Measurements from ENCODE around the gene NENF.
A peak's percentile ranks its signal among the peaks of the same experiment; 100 is the strongest.

Gene NENF

DNA sequence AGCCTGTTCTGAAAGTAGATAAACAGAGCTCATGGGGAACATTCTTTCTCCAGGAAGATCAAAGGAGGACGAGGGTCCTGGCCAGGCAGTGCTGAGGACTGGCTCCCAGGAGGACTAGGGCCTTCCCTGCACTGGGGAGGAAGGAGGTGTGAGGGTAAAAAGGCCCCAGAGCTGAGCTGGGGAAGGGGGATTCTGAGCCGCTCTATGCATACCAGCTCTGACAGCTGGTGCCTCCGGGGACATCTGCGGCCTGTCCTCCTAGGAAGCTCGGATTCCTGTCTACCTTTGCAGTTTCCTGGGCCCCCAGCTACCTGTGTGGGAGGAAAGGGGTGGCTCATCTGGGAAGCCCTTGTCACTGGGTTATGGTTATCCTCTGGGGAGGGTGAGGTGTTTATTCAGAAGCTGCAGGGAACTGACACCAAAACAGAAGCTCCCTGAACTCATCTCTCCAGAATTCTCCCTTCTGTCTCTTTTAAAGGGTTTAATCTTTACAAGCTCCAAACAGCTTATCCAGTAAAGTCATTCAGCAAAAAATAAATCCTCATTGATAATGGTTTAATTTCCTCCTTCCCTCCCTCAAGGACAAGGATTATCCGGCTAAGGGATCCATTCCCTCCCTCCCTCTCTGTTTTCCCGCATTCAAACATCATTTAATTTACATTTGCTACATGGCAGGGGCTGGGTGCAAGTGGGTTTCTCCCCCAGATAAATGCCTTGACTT, 31.0 kb downstream of the NENF start:
- Mint-ChIP-seq H3K4me1 (peaks cover 24% of the 10 kb centered on the region), H3K36me3 (ENCODE audit: low read depth) (no peaks in the 10 kb centered on the region)

DNA sequence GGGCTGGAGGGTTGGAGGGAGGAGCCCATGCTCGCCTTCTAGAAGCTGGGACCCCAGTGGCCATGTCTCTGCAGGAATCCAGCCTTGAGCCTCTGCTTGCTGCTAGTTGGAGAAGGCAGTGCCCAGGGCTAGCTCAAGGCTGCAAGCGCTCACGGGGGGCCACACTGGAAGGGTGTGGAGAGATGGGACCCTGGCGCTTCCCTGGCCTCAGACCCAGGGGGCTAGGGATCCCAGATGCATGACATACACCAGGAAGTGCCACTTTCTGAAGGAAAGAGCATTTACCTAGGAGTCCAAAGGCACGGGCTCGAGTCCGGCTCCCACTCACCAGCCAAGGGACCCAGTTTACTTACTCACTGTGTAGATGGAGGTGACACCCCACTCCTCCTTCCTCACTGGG, 32.6 kb downstream of the NENF start:
- H3K36me3 Mint-ChIP-seq (ENCODE audit: low read depth) = no peaks in the 10 kb centered on the region
- no peak overlapping the region for H3K4me3 Mint-ChIP-seq
- TF ChIP-seq, protein P1, sequence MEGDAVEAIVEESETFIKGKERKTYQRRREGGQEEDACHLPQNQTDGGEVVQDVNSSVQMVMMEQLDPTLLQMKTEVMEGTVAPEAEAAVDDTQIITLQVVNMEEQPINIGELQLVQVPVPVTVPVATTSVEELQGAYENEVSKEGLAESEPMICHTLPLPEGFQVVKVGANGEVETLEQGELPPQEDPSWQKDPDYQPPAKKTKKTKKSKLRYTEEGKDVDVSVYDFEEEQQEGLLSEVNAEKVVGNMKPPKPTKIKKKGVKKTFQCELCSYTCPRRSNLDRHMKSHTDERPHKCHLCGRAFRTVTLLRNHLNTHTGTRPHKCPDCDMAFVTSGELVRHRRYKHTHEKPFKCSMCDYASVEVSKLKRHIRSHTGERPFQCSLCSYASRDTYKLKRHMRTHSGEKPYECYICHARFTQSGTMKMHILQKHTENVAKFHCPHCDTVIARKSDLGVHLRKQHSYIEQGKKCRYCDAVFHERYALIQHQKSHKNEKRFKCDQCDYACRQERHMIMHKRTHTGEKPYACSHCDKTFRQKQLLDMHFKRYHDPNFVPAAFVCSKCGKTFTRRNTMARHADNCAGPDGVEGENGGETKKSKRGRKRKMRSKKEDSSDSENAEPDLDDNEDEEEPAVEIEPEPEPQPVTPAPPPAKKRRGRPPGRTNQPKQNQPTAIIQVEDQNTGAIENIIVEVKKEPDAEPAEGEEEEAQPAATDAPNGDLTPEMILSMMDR (IDR thresholded peaks at IDR 0.05; ENCODE audit: unreplicated experiment in 3 of 3) = no peak
- no peak overlapping the region for H3K27ac Mint-ChIP-seq
- H3K4me1 Mint-ChIP-seq = peaks cover 31% of the 10 kb centered on the region
- no peaks in the 10 kb centered on the region for H3K9me3 Mint-ChIP-seq
- H3K27me3 Mint-ChIP-seq (ENCODE audit: low read depth) = peaks cover 9% of the 10 kb centered on the region

More for the DNA sequence above, 31.0 kb downstream of the NENF start:
- Mint-ChIP-seq H3K4me3 (no peak overlapping the region), H3K27ac (no peak overlapping the region), H3K9me3 (no peaks in the 10 kb centered on the region), H3K27me3 (ENCODE audit: low read depth) (peaks cover 9% of the 10 kb centered on the region)
- TF ChIP-seq, protein P1 (IDR thresholded peaks at IDR 0.05; ENCODE audit: unreplicated experiment in 3 of 3) = no peak

DNA sequence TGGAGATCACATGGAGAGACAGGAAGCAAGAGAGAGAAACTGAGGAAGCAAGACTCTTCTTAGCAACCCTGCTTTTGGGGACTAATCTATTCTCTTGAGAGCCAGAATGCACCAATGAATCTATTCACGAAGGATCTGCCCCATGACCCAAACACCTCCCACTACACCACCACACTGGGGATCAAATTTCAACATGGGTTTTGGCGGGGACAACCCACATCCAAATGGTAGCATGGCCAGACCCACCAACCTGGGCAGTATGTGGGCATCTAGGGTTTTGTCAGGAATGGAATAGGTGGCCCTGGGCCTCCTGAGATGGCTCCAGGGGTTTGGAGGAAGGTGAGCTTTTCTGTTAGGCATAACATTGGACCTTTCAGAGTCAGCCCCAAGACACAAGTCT, 33.7 kb downstream of the NENF start:
- Mint-ChIP-seq H3K9me3 (no peaks in the 10 kb centered on the region), H3K27me3 (ENCODE audit: low read depth) (peaks cover 9% of the 10 kb centered on the region), H3K36me3 (ENCODE audit: low read depth) (no peaks in the 10 kb centered on the region), H3K4me1 (peaks cover 32% of the 10 kb centered on the region), H3K4me3 (no peak overlapping the region), H3K27ac (peak overlapping the region in 1 of 3 experiments; percentile 74)
- TF ChIP-seq, protein P1 (IDR thresholded peaks at IDR 0.05; ENCODE audit: unreplicated experiment in 3 of 3) = no peak

DNA sequence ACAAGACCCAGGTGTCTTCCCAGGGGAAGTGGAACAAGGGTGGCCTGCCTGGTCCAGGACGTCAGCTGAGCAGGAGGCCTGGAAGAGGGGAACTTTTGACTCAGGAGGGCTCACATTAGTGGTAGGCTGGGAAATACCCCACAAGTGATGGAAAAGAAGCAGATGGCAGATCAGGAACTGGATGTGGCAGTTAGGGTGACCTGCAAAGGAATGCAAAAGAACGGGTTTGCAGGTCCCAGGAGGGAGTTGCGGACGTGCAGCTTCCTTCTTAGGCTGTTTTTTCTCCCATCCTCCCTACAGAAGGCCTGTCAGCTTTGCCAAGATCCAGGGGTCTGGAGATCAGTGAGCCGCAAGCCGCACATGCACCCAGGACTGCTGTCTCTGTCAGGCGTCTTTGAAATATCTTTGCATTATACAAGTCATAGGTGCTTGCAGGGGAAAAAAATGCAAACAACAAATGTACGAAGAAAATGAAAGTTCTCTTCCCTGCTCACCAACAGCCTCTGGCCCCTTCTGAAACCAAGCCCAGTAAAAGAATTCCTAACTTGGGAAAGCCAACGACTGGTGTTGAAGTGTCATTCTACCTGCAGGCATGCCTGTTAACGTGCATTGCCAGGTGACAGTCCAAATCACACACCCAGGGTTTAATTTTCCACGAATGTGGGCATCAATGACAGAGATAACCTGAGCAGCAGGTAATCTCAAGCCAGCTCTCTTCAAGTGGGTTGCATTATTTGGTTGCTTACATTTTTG, 34.4 kb downstream of the NENF start:
- H3K27ac Mint-ChIP-seq = peak overlapping the region in 1 of 3 experiments; percentile 74
- H3K4me3 Mint-ChIP-seq = no peak overlapping the region
- H3K9me3 Mint-ChIP-seq = no peaks in the 10 kb centered on the region
- peaks cover 32% of the 10 kb centered on the region for H3K4me1 Mint-ChIP-seq
- TF ChIP-seq, protein P1 (IDR thresholded peaks at IDR 0.05; ENCODE audit: unreplicated experiment in 3 of 3) = no peak
- H3K27me3 Mint-ChIP-seq (ENCODE audit: low read depth) = peaks cover 9% of the 10 kb centered on the region
- H3K36me3 Mint-ChIP-seq (ENCODE audit: low read depth) = no peaks in the 10 kb centered on the region

DNA sequence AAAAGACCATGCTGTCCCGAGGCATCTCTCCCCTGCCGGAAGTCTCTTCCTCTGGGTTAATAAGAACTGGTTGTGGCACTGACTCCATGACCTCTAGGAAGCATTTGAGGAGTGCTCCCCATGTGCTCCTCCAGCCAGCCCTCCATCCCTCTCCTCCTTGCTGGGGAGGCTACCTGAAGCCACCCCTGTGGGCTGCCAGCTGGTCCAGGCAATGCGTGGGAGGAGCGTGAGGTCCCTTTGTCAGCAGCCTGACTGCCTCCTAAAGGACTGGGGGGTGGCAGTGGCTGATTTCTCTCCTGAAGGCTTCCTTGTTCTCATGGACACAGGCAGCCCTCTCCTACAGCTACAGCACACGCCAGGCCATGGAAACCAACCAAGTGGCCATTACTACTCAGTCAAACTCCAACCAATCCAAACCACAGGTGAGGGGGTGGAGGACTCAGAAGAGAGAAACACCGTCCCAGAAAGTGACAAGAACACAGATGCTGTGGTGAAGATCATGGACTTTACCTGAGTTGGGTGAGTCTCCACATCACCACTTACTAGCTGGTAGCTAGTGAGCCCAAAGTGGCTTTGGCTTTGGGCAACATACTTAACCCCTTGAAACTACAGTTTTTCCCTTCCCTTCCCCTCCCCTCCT, 35.2 kb downstream of the NENF start:
- TF ChIP-seq, protein P1 (IDR thresholded peaks at IDR 0.05; ENCODE audit: unreplicated experiment in 3 of 3) = no peak
- peaks cover 32% of the 10 kb centered on the region for H3K4me1 Mint-ChIP-seq
- peak overlapping the region in 1 of 3 experiments; percentile 11 for H3K4me3 Mint-ChIP-seq
- no peaks in the 10 kb centered on the region for H3K9me3 Mint-ChIP-seq
- H3K36me3 Mint-ChIP-seq (ENCODE audit: low read depth) = no peaks in the 10 kb centered on the region
- H3K27me3 Mint-ChIP-seq (ENCODE audit: low read depth) = peaks cover 9% of the 10 kb centered on the region
- no peak overlapping the region for H3K27ac Mint-ChIP-seq

Data from nephron (organoid).